Esophagus squamous epithelium (tissue), 5 donors: ENCODE measurements around the gene RBM10. TPM values are rescaled to one million over a fixed set of nuclear protein-coding genes. Genes with fewer than 3 reads are reported as not detected.

Experiments used
- DNase-seq: peaks from one replicate; lab custom pipeline; 2025; lab: John Stamatoyannopoulos, UW
- H3K27ac ChIP-seq, 4 donors: fragments of 200-600 bp; sonication (generic); one replicate each; pipeline ENCODE4 v1.5.1; 2016 to 2019; ENCODE audit warnings: mild to moderate bottlenecking in 1 of 4
- H3K27me3 ChIP-seq, 4 donors: fragments of 200-600 bp; sonication (generic); 1 replicate in 3 of 4; 2 replicates in 1 of 4; pipeline versions ENCODE4 v1.5.1 to v1.6.0; 2017 to 2021; ENCODE audit warnings: antibody characterized with exemption in 1 of 4
- H3K36me3 ChIP-seq, 3 donors: fragments of 200-600 bp; sonication (generic); one replicate each; pipeline ENCODE4 v1.5.1; 2016 to 2019
- H3K4me1 ChIP-seq, 3 donors: fragments of 200-600 bp; sonication (generic); one replicate each; pipeline ENCODE4 v1.5.1; 2017 to 2019
- H3K4me3 ChIP-seq, 4 donors: fragments of 200-600 bp; sonication (generic); 1 replicate in 3 of 4; 2 replicates in 1 of 4; pipeline ENCODE4 v1.5.1; 2016 to 2019; ENCODE audit warnings: mild to moderate bottlenecking in 2 of 4, moderate library complexity in 1 of 4
- H3K9me3 ChIP-seq, 3 donors: fragments of 200-600 bp; sonication (generic); one replicate each; pipeline ENCODE4 v1.5.1; 2016 to 2019
- POLR2A ChIP-seq, 4 donors: fragments of 450-650 bp; IDR thresholded peaks; one replicate each; pipeline ENCODE4 v1.6.1; 2017; ENCODE audit warnings: antibody characterized with exemption in 4 of 4, mild to moderate bottlenecking in 4 of 4, moderate library complexity in 3 of 4
- WGBS, 2 donors: methylation state at CpG; one replicate each; pipeline ENCODE4 v1.1.5; 2018; 5-methylcytosine and 5-hydroxymethylcytosine counted together
- intact Hi-C: fragments of 100-400 bp; cut with DNase I; formaldehyde crosslinking; loops from one replicate; pipeline ENCODE4 v1.15.0; 2022
- total RNA-seq, 4 donors: library from RNA; depleted of rRNA; stranded (reverse); fragments of >200 nt; gene quantifications; one replicate each; pipeline ENCODE4 v1.1.0, GENCODE V29; 2016
- TF ChIP-seq, protein P1 (sequence below), 6 experiments: fragments of 450-650 bp in 4 of 6; fragments of 200-600 bp in 2 of 6; sonication (generic) in 2 of 6; IDR thresholded peaks; one replicate each; pipeline ENCODE4 v1.5.1; 2016 to 2019; ENCODE audit warnings: antibody characterized with exemption in 6 of 6, mild to moderate bottlenecking in 4 of 6, moderate library complexity in 4 of 6
- donor health status: DM: yes; HTN: yes; CAD: no.

The RBM10 gene
- total RNA-seq, 4 donors from 2014 or later: 28.1 to 35.6 (median 28.6) TPM

DNA sequence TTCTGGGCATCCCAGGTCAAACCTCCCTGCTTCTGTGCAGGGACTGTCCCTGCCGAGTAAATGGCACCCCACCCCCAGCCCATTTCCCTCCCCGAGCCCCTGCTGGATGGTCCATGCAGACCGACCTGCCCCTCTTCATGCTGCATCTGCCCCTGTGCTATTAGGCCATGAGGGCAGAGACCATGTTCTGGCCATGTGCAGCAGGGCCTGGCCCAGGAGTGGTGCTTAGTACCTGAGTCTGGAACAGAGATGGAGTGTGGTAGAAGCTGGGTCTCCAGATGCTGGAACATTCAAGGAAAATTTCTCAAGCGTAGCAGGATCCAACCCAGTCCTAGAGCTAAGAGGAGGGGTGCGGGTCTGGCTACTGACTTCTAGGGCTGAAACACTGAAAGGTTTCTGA lies 33.3 kb downstream of the RBM10 start:
- Histone ChIP-seq H3K9me3 (no peaks in the 10 kb centered on the region), H3K36me3 (peaks cover 16 to 100% (median 18%) of the 10 kb centered on the region in 3 donors), H3K4me3 (no peak overlapping the region), H3K4me1 (peaks cover 0 to 8% (median 3%) of the 10 kb centered on the region in 3 donors), H3K27ac (no peak overlapping the region), H3K27me3 (no peaks in the 10 kb centered on the region)
- TF ChIP-seq, protein P1, sequence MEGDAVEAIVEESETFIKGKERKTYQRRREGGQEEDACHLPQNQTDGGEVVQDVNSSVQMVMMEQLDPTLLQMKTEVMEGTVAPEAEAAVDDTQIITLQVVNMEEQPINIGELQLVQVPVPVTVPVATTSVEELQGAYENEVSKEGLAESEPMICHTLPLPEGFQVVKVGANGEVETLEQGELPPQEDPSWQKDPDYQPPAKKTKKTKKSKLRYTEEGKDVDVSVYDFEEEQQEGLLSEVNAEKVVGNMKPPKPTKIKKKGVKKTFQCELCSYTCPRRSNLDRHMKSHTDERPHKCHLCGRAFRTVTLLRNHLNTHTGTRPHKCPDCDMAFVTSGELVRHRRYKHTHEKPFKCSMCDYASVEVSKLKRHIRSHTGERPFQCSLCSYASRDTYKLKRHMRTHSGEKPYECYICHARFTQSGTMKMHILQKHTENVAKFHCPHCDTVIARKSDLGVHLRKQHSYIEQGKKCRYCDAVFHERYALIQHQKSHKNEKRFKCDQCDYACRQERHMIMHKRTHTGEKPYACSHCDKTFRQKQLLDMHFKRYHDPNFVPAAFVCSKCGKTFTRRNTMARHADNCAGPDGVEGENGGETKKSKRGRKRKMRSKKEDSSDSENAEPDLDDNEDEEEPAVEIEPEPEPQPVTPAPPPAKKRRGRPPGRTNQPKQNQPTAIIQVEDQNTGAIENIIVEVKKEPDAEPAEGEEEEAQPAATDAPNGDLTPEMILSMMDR (IDR thresholded peaks at IDR 0.05): no peak
- TF ChIP-seq POLR2A (IDR thresholded peaks at IDR 0.05): no peak
- DNase-seq: no peak
- 94% methylated on average over 3 of the region's 5 CpGs; no CpG with 5 or more reads in 1 of the 2 donors for WGBS, 2 donors
- intact Hi-C loops: no loop called here

DNA sequence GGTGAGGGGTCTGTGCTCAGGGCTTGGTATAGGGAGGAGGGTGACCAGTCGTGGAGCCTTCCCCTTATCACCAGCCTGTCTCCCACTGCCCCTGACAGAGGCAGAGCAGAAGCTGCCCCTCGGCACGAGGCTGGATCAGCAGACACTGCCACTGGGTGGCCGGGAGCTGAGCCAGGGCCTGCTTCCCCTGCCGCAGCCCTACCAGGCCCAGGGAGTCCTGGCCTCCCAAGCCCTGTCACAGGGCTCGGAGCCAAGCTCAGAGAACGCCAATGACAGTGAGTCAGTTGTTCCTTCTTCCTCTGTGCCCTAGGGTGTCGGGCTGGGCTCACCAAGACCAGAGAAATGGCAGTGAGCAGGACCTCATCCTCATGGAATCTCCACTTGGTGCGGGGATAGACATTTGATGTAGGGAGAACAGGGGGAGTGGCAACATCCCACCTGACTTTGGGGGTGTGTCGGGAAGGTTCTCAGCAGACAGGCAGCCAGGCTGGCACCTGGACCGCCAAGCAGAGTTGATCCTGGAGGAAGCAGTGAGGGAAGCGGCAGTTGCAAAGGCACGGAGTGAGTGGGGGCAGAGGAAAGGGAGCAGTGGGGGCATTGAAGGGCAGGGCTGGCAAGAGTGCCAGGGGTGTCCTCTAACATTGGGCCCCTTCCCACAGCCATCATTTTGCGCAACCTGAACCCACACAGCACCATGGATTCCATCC lies 34.4 kb downstream of the RBM10 start:
- H3K4me1 ChIP-seq: peaks cover 0 to 8% (median 3%) of the 10 kb centered on the region in 3 donors
- no peak for DNase-seq
- H3K27me3 ChIP-seq: no peaks in the 10 kb centered on the region
- H3K4me3 ChIP-seq: no peak overlapping the region
- 67 to 83% methylated on average over 3 to 5 of the region's 14 CpGs for WGBS, 2 donors
- H3K36me3 ChIP-seq: peaks cover 16 to 100% (median 18%) of the 10 kb centered on the region in 3 donors
- no peak for TF ChIP-seq POLR2A (IDR thresholded peaks at IDR 0.05)
- TF ChIP-seq, protein P1 (IDR thresholded peaks at IDR 0.05): no peak
- intact Hi-C loops: no loop called here
- H3K27ac ChIP-seq: peak overlapping the region in 2 of 4 donors; percentile 29 to 61
- H3K9me3 ChIP-seq: no peaks in the 10 kb centered on the region

DNA sequence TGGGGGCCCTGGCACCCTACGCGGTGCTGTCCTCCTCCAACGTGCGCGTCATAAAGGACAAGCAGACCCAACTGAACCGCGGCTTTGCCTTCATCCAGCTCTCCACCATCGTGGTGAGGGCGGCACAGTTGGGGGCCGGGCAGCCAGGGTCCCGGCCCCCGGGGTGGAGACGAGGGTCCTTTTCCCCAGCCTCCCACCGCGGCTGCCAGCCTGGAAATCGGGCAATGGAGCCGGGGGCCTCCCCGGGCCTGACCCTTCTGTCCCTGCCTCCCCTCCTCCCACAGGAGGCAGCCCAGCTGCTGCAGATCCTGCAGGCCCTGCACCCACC lies 34.9 kb downstream of the RBM10 start:
- Histone ChIP-seq H3K27me3 (no peaks in the 10 kb centered on the region), H3K27ac (peak overlapping the region in 1 of 4 donors; percentile 61)
- TF ChIP-seq, protein P1 (IDR thresholded peaks at IDR 0.05): no peak
- TF ChIP-seq POLR2A (IDR thresholded peaks at IDR 0.05): no peak

DNA sequence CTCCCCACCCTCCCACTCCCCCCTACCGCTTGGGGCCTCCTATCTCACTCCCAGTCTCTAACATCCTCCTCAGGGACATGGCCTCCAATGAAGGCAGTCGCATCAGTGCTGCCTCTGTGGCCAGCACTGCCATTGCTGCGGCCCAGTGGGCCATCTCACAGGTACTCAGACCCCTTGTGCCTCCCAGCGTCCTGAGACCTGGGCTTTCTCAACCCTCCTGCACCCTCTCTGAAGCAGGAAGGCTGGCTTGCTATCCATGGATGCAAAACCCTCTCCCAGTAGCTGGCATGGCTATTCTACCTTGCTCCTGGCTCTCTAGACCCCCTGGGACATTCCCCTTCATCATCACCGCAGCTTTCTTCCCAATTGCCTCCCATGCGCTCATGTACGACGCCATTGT lies 35.3 kb downstream of the RBM10 start:
- Histone ChIP-seq H3K27ac (no peak overlapping the region), H3K4me3 (no peak overlapping the region), H3K9me3 (no peaks in the 10 kb centered on the region), H3K27me3 (no peaks in the 10 kb centered on the region), H3K36me3 (peaks cover 10 to 100% (median 18%) of the 10 kb centered on the region in 3 donors), H3K4me1 (peaks cover 0 to 8% (median 3%) of the 10 kb centered on the region in 3 donors)
- intact Hi-C loops: no loop called here
- 92 to 93% methylated on average over 5 to 8 of the region's 8 CpGs for WGBS, 2 donors
- TF ChIP-seq, protein P1 (IDR thresholded peaks at IDR 0.05): no peak
- no peak for DNase-seq

More for the DNA sequence above, 34.9 kb downstream of the RBM10 start:
- DNase-seq: no peak
- WGBS, 2 donors: no CpG with 5 or more reads among the region's 18 CpGs
- Histone ChIP-seq H3K9me3 (no peaks in the 10 kb centered on the region), H3K4me3 (no peak overlapping the region), H3K4me1 (peaks cover 0 to 8% (median 3%) of the 10 kb centered on the region in 3 donors), H3K36me3 (peaks cover 14 to 100% (median 18%) of the 10 kb centered on the region in 3 donors)
- intact Hi-C loops: no loop called here

DNA sequence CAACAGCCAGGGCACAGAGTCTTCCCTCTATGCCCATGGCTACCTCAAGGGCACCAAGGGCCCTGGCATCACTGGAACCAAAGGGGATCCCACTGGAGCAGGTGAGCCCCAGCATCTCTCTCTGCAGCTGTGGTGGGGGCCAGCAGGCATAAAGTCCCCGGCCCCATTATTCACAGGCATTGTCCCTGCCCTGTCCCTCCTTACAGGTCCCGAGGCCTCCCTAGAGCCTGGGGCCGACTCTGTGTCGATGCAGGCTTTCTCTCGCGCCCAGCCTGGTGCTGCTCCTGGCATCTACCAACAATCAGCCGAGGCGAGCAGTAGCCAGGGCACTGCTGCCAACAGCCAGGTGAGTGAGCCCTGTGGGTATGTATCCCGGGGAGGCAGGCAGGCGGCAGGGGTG lies 36.3 kb downstream of the RBM10 start:
- no peak for TF ChIP-seq POLR2A (IDR thresholded peaks at IDR 0.05)
- TF ChIP-seq, protein P1 (IDR thresholded peaks at IDR 0.05): no peak
- peaks cover 0 to 8% (median 3%) of the 10 kb centered on the region in 3 donors for H3K4me1 ChIP-seq
- peaks cover 9 to 100% (median 23%) of the 10 kb centered on the region in 3 donors for H3K36me3 ChIP-seq
- no peaks in the 10 kb centered on the region for H3K9me3 ChIP-seq
- H3K4me3 ChIP-seq: no peak overlapping the region
- 82% methylated on average over 5 of the region's 10 CpGs; no CpG with 5 or more reads in 1 of the 2 donors for WGBS, 2 donors
- no peak for DNase-seq
- intact Hi-C loops: no loop called here
- no peaks in the 10 kb centered on the region for H3K27me3 ChIP-seq
- H3K27ac ChIP-seq: no peak overlapping the region
